HUES48 (cell line): ENCODE results near the gene NPFFR1.

Experiments
- H3K27ac ChIP-seq: one replicate; pipeline ENCODE4 v1.7.0; 2013; ENCODE audit warnings: low read depth, low read length, inconsistent platforms
- H3K27me3 ChIP-seq: 2 replicates; pipeline ENCODE4 v1.6.1; 2013; ENCODE audit warnings: mild to moderate bottlenecking, low read length; ENCODE audit not compliant: control insufficient read depth, insufficient read depth
- H3K36me3 ChIP-seq: 2 replicates; pipeline ENCODE4 v1.6.1; 2013; ENCODE audit warnings: low read length; ENCODE audit not compliant: control insufficient read depth, insufficient read depth
- H3K4me1 ChIP-seq: 2 replicates; pipeline ENCODE4 v1.6.1; 2013; ENCODE audit warnings: mild to moderate bottlenecking, low read length; ENCODE audit not compliant: control insufficient read depth, insufficient read depth
- H3K4me3 ChIP-seq: 2 replicates; pipeline ENCODE4 v1.5.1; 2013; ENCODE audit warnings: mild to moderate bottlenecking, low read depth, low read length
- H3K9ac ChIP-seq: 2 replicates; pipeline ENCODE4 v1.6.1; 2013; ENCODE audit warnings: mild to moderate bottlenecking, low read depth, low read length, moderate library complexity
- H3K9me3 ChIP-seq: 2 replicates; pipeline ENCODE4 v1.6.1; 2013; ENCODE audit warnings: low read length; ENCODE audit not compliant: control insufficient read depth, insufficient read depth

Gene NPFFR1

DNA sequence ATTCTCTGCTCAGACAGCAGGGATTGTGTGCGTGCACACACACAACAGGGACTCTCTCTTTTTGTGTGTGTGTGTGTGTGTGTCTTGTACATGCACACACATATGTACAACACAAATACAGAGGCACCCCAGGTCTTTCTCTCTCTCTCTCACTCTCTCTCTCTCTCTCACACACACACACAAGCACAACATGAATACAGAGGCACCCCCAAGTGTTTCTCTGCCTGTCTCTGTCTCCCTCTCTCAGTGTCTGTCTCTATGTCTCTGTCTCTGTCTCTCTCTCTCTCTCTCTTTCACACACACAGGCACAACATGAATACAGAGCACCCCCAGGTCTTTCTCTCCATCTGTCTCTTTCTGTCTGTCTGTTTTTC is 746 bp downstream of the NPFFR1 start:
- H3K9me3 ChIP-seq: no peaks in the 10 kb centered on the region
- H3K4me3 ChIP-seq: peak overlapping the region; percentile 59; the same call in 1 of the 2 replicates
- no peaks in the 10 kb centered on the region for H3K4me1 ChIP-seq
- H3K9ac ChIP-seq: no peak overlapping the region
- peaks cover 50% of the 10 kb centered on the region for H3K27me3 ChIP-seq
- H3K27ac ChIP-seq: no peak overlapping the region
- H3K36me3 ChIP-seq: no peaks in the 10 kb centered on the region

DNA sequence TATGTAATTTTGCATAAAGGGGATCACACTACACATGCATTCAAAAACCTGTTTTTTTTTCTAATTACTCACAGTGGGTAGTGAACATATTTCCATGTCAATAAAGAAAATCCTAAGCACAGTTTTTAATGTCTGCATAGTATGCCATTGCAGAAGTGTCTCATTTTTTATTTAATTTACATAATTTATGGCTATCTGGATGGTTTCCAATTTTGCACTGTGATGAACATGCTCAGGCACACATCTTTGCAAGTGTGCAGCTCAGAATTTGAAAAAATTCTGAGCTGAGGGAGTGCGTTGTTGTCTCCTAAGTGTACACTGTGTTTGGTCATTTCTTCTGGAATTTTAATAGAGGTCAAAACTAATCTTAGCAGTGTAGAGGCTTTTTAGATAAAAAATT is 2.2 kb downstream of the NPFFR1 start:
- no peak overlapping the region for H3K27ac ChIP-seq
- H3K36me3 ChIP-seq: no peaks in the 10 kb centered on the region
- H3K4me3 ChIP-seq: no peak overlapping the region
- H3K9ac ChIP-seq: no peak overlapping the region
- H3K27me3 ChIP-seq: peaks cover 50% of the 10 kb centered on the region
- no peaks in the 10 kb centered on the region for H3K4me1 ChIP-seq
- H3K9me3 ChIP-seq: no peaks in the 10 kb centered on the region

- Histone ChIP-seq H3K27me3 (peaks cover 44% of the 10 kb centered on the region), H3K4me3 (no peak overlapping the region), H3K9ac (no peak overlapping the region), H3K9me3 (no peaks in the 10 kb centered on the region), H3K4me1 (no peaks in the 10 kb centered on the region), H3K36me3 (no peaks in the 10 kb centered on the region), H3K27ac (no peak overlapping the region)
These were observed 3.7 kb downstream of the NPFFR1 start for GRCh38 chr10:70280099-70280498.

DNA sequence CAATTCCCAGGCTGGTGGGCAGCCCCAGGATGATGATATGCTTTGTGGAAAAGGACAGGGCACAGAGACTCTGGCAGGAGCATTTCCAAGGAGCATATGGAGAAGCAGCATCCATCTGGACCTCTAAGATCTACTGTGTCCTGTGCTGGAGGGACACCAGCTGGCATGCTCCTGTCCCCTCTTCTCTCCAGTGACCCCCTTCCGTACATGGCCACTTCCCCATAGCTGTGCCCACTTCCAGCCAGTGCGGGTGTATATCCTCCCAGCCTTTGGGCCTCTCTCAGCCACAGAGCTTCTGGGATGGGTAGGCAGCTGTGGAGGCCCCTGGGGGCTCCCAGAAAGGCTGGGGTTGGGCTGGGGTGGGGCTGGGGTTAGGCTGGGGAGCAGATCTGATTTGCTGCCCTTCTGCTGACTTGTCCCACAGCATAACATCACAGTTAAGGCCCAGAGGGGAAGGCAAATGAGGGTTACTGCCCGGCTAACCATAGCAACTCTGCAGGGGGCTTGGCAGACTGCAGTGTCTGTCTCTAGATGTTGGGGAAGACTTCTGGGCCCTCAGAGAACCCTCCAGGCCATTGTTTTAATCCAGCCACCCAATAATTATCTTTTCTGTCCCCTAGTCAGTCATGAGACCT is 6.3 kb downstream of the NPFFR1 start:
- H3K9ac ChIP-seq: no peak overlapping the region

DNA sequence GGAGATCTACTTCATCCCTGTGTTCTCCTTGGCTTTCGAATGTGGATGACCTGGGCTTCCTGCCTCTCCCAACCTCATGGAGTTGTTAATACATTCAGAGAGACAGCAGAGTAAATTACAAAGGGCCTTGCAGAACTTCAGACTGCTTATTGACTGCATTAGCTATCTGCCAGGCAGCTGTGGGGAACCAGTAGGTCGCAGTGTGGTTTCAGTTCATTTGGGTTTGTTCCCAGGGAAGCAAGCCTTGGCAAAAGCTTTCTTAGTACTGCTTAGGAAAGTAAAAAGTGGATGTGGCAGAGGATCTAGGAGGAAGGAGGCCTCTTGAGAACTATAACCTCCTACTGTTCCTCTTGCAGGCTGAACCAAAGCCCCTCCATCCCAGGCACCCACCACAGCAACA is 9.2 kb downstream of the NPFFR1 start:
- Histone ChIP-seq H3K4me3 (no peak overlapping the region), H3K4me1 (peaks cover 8% of the 10 kb centered on the region), H3K36me3 (no peaks in the 10 kb centered on the region), H3K9ac (no peak overlapping the region), H3K27ac (no peak overlapping the region), H3K27me3 (no peaks in the 10 kb centered on the region), H3K9me3 (no peaks in the 10 kb centered on the region)

More for the DNA sequence above, 6.3 kb downstream of the NPFFR1 start:
- no peaks in the 10 kb centered on the region for H3K36me3 ChIP-seq
- peaks cover 18% of the 10 kb centered on the region for H3K27me3 ChIP-seq
- no peaks in the 10 kb centered on the region for H3K9me3 ChIP-seq
- H3K27ac ChIP-seq: no peak overlapping the region
- H3K4me1 ChIP-seq: peaks cover 8% of the 10 kb centered on the region
- H3K4me3 ChIP-seq: no peak overlapping the region

GRCh38 chr10:70272925-70273316 is 10.9 kb downstream of the NPFFR1 start:
- Histone ChIP-seq H3K36me3 (no peaks in the 10 kb centered on the region), H3K27me3 (no peaks in the 10 kb centered on the region), H3K4me1 (peaks cover 8% of the 10 kb centered on the region), H3K27ac (no peak overlapping the region), H3K9ac (no peak overlapping the region), H3K4me3 (no peak overlapping the region), H3K9me3 (no peaks in the 10 kb centered on the region)

GRCh38 chr10:70271996-70272924 is 11.5 kb downstream of the NPFFR1 start:
- H3K36me3 ChIP-seq: no peaks in the 10 kb centered on the region
- no peaks in the 10 kb centered on the region for H3K9me3 ChIP-seq
- H3K4me3 ChIP-seq: no peak overlapping the region
- H3K9ac ChIP-seq: no peak overlapping the region
- no peaks in the 10 kb centered on the region for H3K27me3 ChIP-seq
- H3K4me1 ChIP-seq: peaks cover 8% of the 10 kb centered on the region
- no peak overlapping the region for H3K27ac ChIP-seq

DNA sequence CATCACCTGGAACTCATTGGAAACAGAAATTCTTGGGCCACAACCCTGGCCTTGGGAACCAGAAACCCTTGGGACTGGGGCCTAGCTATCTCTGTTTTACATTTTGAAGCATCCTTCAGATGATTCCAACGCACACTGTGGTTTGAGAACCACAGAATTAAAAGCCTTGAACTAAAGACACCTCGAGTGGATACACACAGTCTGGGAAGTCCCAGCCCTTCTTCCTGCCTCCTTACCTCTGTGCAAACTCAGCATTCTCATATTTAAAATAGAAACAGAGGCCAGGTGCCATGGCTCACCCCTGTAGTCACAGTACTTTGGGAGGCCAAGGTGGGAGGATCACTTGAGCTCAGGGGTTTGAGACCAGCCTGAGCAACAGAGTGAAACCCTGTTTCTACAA is 12.9 kb downstream of the NPFFR1 start:
- H3K4me1 ChIP-seq: peaks cover 8% of the 10 kb centered on the region
- H3K36me3 ChIP-seq: no peaks in the 10 kb centered on the region
- no peak overlapping the region for H3K4me3 ChIP-seq
- H3K27me3 ChIP-seq: no peaks in the 10 kb centered on the region
- no peak overlapping the region for H3K9ac ChIP-seq
- H3K27ac ChIP-seq: no peak overlapping the region
- no peaks in the 10 kb centered on the region for H3K9me3 ChIP-seq

DNA sequence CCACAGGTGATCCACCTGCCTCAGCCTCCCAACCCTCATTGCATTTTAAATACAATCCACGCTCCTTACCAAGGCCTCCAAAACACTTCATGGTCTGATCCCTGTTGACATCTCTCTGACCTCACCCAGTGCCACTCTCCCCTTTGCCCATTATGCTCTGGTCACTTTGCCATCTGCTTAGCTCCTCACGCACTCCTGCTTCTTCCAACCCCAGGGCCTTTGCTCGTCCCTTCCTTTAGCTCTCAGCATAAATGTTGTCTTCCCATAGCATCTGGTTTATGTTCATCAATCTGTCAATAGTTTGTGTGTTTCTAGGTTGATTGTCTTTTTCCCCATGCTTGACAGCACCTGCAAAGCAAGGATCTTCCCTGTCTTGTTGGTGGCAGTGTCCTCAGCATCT is 14.1 kb downstream of the NPFFR1 start:
- Histone ChIP-seq H3K9ac (no peak overlapping the region), H3K27ac (no peak overlapping the region), H3K27me3 (no peaks in the 10 kb centered on the region), H3K4me1 (peaks cover 8% of the 10 kb centered on the region), H3K4me3 (no peak overlapping the region), H3K9me3 (no peaks in the 10 kb centered on the region), H3K36me3 (no peaks in the 10 kb centered on the region)

GRCh38 chr10:70268376-70268775 is 15.4 kb downstream of the NPFFR1 start:
- Histone ChIP-seq H3K27ac (no peak overlapping the region), H3K4me1 (peaks cover 6% of the 10 kb centered on the region), H3K27me3 (no peaks in the 10 kb centered on the region), H3K9me3 (no peaks in the 10 kb centered on the region), H3K36me3 (no peaks in the 10 kb centered on the region), H3K9ac (no peak overlapping the region), H3K4me3 (no peak overlapping the region)
